OCI-LY3 (cell line): ENCODE results near the gene PARK7.

Source experiments
- H2AFZ ChIP-seq: fragments of 200-600, 300-600 bp; shearing (Covaris generic); 2 replicates; pipeline ENCODE4 v1.6.0; 2014; ENCODE audit warnings: antibody characterized with exemption, low read depth, low read length
- H3K27ac ChIP-seq: fragments of 200-600, 300-600 bp; sonication (generic); 2 replicates; pipeline ENCODE4 v1.5.1; 2014; ENCODE audit warnings: mild to moderate bottlenecking, low read length, moderate library complexity, mixed read lengths
- H3K27me3 ChIP-seq: fragments of 200-600, 300-600 bp; sonication (generic); 2 replicates; pipeline ENCODE4 v1.6.1; 2014; ENCODE audit warnings: low read depth, low read length, mixed read lengths
- H3K36me3 ChIP-seq: fragments of 200-600, 300-600 bp; sonication (generic); replicated peaks from 2 replicates; pipeline ENCODE3; 2014; ENCODE audit warnings: low read depth, low read length, mixed read lengths
- H3K4me1 ChIP-seq: fragments of 300-600, 200-600 bp; sonication (generic); 2 replicates; pipeline ENCODE4 v1.6.1; 2014; ENCODE audit warnings: low read length, mixed read lengths
- H3K4me2 ChIP-seq: fragments of 200-600, 300-600 bp; sonication (generic); 2 replicates; pipeline ENCODE4 v1.6.1; 2014; ENCODE audit warnings: low read length, mixed read lengths
- H3K4me3 ChIP-seq: fragments of 300-600, 200-600 bp; sonication (generic); 2 replicates; pipeline ENCODE4 v1.5.1; 2014; ENCODE audit warnings: antibody characterized with exemption, mild to moderate bottlenecking, low read length, moderate library complexity
- H3K79me2 ChIP-seq: fragments of 300-600, 200-600 bp; shearing (Covaris generic); 2 replicates; pipeline ENCODE4 v1.6.1; 2014; ENCODE audit warnings: mild to moderate bottlenecking, low read length, mixed read lengths
- H3K9ac ChIP-seq: fragments of 300-600, 200-600 bp; shearing (Covaris generic); 2 replicates; pipeline ENCODE4 v1.6.0; 2014; ENCODE audit warnings: mild to moderate bottlenecking, low read length, moderate library complexity
- H3K9me3 ChIP-seq: fragments of 200-600, 300-600 bp; shearing (Covaris generic); 2 replicates; pipeline ENCODE4 v1.6.1; 2014; ENCODE audit warnings: low read length, mixed read lengths; ENCODE audit not compliant: insufficient read depth
- H4K20me1 ChIP-seq: fragments of 200-600, 300-600 bp; sonication (generic); 2 replicates; pipeline ENCODE4 v1.6.1; 2016; ENCODE audit warnings: low read length, mixed read lengths; ENCODE audit not compliant: insufficient read depth
- EZH2phosphoT487 ChIP-seq: fragments of 200-600 bp; shearing (Covaris generic); IDR thresholded peaks from 2 replicates; pipeline ENCODE4 v1.6.1; 2018; ENCODE audit warnings: antibody characterized with exemption, mixed run types, low read depth
- TF ChIP-seq, protein P1 (sequence below): fragments of 200-600, 300-600 bp; sonication (generic); IDR thresholded peaks from 2 replicates; pipeline ENCODE4 v1.5.1; 2014; ENCODE audit warnings: antibody characterized with exemption, low read length, low read depth

PARK7 gene

DNA sequence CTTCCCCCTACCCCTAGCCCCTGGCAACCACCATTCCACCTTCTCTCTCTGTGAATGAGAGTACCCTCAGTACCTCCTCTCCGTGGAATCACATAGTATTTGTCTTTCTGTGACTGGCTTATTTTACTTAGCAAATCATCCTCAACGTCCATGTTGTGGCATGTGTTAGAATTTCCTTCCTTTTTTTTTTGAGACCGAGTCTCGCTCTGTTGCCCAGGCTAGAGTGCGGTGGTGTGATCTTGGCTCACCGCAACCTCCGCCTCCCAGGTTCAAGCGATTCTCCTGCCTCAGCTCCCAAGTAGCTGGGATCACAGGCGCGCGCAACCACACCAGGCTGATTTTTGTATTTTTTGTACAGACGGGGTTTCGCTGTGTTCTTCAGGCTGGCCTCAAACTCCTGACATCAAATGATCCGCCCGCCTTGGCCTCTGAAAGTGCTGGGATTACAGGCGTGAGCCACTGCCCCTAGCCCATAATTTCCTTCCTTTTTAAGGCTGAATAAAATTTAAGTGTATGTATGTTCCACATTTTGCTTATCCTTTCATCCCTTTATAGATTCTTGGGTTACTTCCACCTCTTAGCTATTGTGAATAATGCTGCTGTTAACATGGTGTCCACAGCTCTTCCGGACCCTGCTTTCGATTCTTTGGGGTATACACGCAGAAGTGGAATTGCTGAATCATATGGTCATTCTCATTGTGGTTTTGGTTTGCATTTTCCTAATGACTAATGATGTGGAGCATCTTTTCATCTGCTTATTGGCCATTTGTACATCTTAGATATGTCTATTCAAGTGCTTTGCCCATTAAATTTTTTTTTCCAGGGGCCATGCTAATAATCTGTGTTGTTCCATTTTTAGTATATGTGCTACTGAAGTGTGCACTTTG is 32.3 kb downstream of the PARK7 start:
- Histone ChIP-seq H3K4me1 (no peaks in the 10 kb centered on the region), H3K79me2 (no peaks in the 10 kb centered on the region), H3K9me3 (no peaks in the 10 kb centered on the region), H3K36me3 (no peaks in the 10 kb centered on the region), H3K4me3 (no peak overlapping the region), H4K20me1 (no peaks in the 10 kb centered on the region), H3K4me2 (no peak overlapping the region), H2AFZ (no peak overlapping the region), H3K27me3 (no peaks in the 10 kb centered on the region), H3K27ac (no peak overlapping the region), H3K9ac (no peak overlapping the region)
- TF ChIP-seq, protein P1, sequence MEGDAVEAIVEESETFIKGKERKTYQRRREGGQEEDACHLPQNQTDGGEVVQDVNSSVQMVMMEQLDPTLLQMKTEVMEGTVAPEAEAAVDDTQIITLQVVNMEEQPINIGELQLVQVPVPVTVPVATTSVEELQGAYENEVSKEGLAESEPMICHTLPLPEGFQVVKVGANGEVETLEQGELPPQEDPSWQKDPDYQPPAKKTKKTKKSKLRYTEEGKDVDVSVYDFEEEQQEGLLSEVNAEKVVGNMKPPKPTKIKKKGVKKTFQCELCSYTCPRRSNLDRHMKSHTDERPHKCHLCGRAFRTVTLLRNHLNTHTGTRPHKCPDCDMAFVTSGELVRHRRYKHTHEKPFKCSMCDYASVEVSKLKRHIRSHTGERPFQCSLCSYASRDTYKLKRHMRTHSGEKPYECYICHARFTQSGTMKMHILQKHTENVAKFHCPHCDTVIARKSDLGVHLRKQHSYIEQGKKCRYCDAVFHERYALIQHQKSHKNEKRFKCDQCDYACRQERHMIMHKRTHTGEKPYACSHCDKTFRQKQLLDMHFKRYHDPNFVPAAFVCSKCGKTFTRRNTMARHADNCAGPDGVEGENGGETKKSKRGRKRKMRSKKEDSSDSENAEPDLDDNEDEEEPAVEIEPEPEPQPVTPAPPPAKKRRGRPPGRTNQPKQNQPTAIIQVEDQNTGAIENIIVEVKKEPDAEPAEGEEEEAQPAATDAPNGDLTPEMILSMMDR: no peak
- no peak for TF ChIP-seq EZH2phosphoT487

DNA sequence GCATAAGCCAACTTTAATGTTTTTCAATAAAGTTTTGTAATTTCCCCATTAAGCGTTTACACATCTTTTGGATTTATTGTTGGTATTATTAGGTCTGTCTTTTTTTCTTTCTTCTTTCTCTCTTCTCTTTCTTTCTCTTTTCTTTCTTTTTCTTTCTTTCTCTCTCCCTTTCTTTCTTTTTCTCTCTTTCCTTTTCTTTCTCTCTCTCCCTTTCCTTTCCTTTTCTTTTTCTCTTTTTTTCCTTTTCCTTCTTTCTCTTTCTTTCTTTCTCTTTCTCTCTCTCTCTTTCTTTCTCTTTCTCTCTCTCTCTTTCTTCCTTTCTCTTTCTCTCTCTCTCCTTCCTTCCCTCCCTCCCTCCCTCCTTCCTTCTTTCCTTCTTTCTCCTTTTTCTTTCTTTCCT is 33.3 kb downstream of the PARK7 start:
- no peaks in the 10 kb centered on the region for H3K27me3 ChIP-seq
- no peaks in the 10 kb centered on the region for H3K9me3 ChIP-seq
- no peaks in the 10 kb centered on the region for H3K36me3 ChIP-seq
- TF ChIP-seq, protein P1: no peak
- H3K9ac ChIP-seq: no peak overlapping the region
- no peaks in the 10 kb centered on the region for H3K4me1 ChIP-seq
- no peak overlapping the region for H2AFZ ChIP-seq
- H3K4me2 ChIP-seq: no peak overlapping the region
- no peak overlapping the region for H3K27ac ChIP-seq
- H4K20me1 ChIP-seq: no peaks in the 10 kb centered on the region
- H3K79me2 ChIP-seq: no peaks in the 10 kb centered on the region
- no peak overlapping the region for H3K4me3 ChIP-seq

DNA sequence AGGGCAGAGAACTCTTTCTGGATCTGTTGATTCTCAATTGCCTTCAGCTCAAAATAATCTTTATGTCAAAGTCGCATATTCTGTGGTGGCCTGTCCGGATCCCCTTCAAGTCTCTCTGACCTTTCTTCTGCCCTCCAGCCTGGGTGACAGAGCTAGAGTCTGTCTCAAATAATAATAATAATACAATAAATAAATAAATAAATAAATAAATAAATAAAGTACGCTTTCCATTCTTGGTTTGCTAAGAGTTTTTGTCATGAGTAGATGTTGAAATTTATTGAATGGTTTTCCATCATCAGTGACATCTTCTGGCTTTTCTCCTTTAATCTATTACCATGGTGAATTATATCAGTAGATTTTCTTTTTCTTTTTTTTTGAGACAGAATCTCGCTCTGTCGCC is 33.9 kb downstream of the PARK7 start:
- no peaks in the 10 kb centered on the region for H3K27me3 ChIP-seq
- no peak overlapping the region for H3K9ac ChIP-seq
- H3K27ac ChIP-seq: no peak overlapping the region
- no peaks in the 10 kb centered on the region for H3K79me2 ChIP-seq
- H4K20me1 ChIP-seq: no peaks in the 10 kb centered on the region
- no peak overlapping the region for H3K4me3 ChIP-seq
- TF ChIP-seq EZH2phosphoT487: no peak
- TF ChIP-seq, protein P1: no peak
- no peaks in the 10 kb centered on the region for H3K4me1 ChIP-seq
- no peak overlapping the region for H3K4me2 ChIP-seq
- no peaks in the 10 kb centered on the region for H3K36me3 ChIP-seq
- no peaks in the 10 kb centered on the region for H3K9me3 ChIP-seq
- H2AFZ ChIP-seq: no peak overlapping the region

DNA sequence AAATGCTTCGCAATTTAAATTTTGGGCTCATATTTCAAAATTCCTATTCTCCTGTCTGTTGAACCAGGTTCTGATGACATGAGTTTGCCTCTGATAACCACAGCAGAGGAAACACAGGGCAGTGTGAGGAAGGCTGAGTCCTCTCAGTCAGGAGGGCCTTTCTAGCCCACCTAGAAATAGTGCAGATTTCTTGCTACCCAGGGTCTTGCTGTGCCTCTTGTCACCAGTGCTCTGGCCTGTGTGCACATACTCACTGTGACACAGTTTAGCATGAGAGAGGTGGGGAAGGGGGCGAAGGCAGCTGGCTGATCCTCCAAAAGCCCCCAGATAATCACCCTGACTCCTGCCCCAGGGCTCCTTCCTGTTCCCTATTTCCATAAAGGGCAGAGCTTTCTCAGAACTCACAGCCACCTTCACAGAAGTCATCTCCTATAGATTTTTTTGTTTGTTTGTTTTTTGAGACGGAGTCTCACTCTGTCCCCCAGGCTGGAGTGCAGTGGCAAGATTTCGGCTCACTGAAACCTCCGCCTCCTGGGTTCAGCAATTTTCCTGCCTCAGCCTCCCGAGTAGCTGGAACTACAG is 40.9 kb downstream of the PARK7 start:
- H3K79me2 ChIP-seq: no peaks in the 10 kb centered on the region
- H3K36me3 ChIP-seq: no peaks in the 10 kb centered on the region
- TF ChIP-seq, protein P1: no peak
- no peak for TF ChIP-seq EZH2phosphoT487
- no peak overlapping the region for H3K27ac ChIP-seq
- no peak overlapping the region for H2AFZ ChIP-seq
- H3K4me3 ChIP-seq: no peak overlapping the region
- H3K4me1 ChIP-seq: no peaks in the 10 kb centered on the region
- H3K4me2 ChIP-seq: no peak overlapping the region
- no peaks in the 10 kb centered on the region for H3K27me3 ChIP-seq
- no peak overlapping the region for H3K9ac ChIP-seq
- no peaks in the 10 kb centered on the region for H4K20me1 ChIP-seq
- no peaks in the 10 kb centered on the region for H3K9me3 ChIP-seq
